ENCODE results near the gene RTN3. TPM values are rescaled to one million over a fixed set of nuclear protein-coding genes. Genes with fewer than 3 reads are reported as not detected.
"Not testable (repeated sequence)": the region's sequence is repeated elsewhere in the genome, so short reads cannot be mapped to it uniquely, and the experiment has no call there.

The RTN3 gene
- total and polyA plus RNA-seq, 4 donors = 147 to 805 (median 547) TPM

DNA sequence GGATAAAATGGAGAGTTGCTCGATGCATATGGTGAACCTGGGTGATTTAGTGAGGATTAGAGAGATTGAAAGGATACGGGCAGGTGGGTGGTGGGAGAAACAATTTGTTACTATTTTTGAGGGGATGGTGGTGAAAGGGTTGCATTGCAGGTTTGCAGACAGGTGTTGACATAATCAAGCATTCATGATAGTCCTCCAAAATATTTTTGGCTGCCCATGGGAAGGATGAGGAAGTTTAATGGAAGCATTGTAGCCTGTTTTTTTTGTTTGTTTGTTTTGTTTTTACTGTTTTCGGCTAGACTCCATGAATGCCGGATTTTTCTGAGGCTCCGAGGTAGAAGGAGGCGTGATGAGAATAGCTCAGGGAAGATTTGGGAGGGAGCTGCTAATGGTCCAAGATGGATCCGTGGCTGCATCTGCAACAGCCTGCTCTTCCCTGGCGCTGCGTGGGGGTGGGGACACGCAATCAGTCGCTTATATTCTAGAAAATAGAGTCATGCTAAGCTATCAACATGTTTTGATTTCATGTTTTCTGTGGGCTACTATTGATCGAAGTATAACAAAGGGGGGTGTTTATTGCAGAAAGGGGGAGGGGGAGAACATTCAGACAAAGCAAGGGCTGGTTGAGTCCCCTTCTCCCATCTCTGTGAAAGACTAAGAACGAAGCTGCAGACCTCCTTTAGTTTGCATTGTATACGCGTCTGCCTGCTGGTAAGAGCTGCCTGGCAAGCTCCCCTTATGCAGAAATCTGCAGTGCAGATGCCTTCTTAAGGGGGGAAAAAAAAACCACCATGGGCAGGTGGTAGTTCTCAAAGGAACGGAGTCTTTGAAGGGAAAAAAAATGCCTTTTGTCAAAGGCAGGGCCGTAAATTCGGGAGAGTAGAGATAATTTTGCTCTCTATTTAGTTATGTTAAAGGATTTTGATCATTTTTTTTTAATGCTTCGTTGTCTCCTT is 1.0 kb downstream of the RTN3 start:
- peaks cover 34% of the 10 kb centered on the region for H3K4me1 ChIP-seq (ENCODE audit: control insufficient read depth, insufficient read depth, low read length)
- peak overlapping the region; percentile 90 for H3K4me3 ChIP-seq (ENCODE audit: low read depth, low read length)
- H3K27me3 ChIP-seq (ENCODE audit: control insufficient read depth, insufficient read depth, low read length) = no peaks in the 10 kb centered on the region
- H3K27ac ChIP-seq (ENCODE audit: low read depth, low read length) = peak overlapping the region; percentile 95
- H3K9me3 ChIP-seq (ENCODE audit: control insufficient read depth, insufficient read depth, low read length) = no peaks in the 10 kb centered on the region
- WGBS (ENCODE audit: insufficient coverage) = 1% methylated on average over 14 of the region's 19 CpGs
- peak; percentile 38 to 90 (median 67) for DNase-seq (ENCODE audit: low read depth in 4 of 6, low spot score in 6 of 6)
- H3K36me3 ChIP-seq (ENCODE audit: control insufficient read depth, insufficient read depth, low read length) = peaks cover 4% of the 10 kb centered on the region

DNA sequence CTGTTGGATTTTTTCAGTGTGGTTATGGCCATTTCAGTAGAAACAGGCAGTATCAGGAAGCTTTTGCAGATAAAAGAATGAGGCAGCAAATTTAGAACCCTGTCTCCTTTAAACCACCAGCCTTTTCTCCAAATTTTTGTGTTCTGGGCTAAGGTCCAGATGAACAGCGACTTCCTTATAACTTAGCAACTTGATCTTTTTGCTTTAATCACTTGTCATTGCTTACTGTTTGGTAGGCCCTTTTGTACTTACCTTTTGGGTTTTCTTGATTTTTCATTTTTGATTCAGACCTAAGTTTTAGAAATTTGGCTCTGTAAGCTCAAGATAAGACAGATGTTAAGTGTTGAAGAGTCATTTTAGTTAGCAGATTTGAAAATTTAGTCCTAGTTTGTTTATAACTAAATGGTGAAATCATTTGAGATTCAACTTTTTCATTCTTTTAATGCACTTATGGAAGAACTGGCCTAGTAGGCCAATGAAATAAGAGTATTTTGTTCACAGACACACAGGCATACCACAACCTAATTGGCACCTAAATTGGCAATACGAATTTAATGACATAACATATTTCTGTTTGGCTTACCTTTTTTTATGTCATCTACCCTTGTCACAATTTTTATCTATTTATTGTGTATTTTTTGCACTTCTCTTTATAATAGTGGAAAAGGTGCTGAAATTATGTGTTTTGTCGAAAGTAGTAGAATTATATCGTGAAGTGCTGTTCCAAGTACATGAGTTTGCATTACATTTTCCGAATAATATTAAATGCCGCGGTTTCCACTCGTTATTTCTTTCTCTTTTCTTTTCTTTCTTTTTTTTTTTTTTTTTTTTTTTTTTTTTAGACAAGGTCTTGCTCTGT is 2.1 kb downstream of the RTN3 start:
- Histone ChIP-seq H3K4me3 (ENCODE audit: low read depth, low read length) (peak overlapping the region; percentile 90), H3K9me3 (ENCODE audit: control insufficient read depth, insufficient read depth, low read length) (no peaks in the 10 kb centered on the region), H3K36me3 (ENCODE audit: control insufficient read depth, insufficient read depth, low read length) (peaks cover 4% of the 10 kb centered on the region), H3K4me1 (ENCODE audit: control insufficient read depth, insufficient read depth, low read length) (peaks cover 34% of the 10 kb centered on the region), H3K27ac (ENCODE audit: low read depth, low read length) (peak overlapping the region; percentile 95), H3K27me3 (ENCODE audit: control insufficient read depth, insufficient read depth, low read length) (no peaks in the 10 kb centered on the region)
- WGBS (ENCODE audit: insufficient coverage) = 0% methylated on average over 1 of the region's 8 CpGs
- DNase-seq (ENCODE audit: low read depth in 4 of 6, low spot score in 6 of 6) = peak in 2 of 6 donors; percentile 59 to 70

- not testable (repeated sequence) for H3K27me3 ChIP-seq (ENCODE audit: control insufficient read depth, insufficient read depth, low read length); DNase-seq (ENCODE audit: low read depth in 4 of 6, low spot score in 6 of 6); H3K9me3 ChIP-seq (ENCODE audit: control insufficient read depth, insufficient read depth, low read length); H3K27ac ChIP-seq (ENCODE audit: low read depth, low read length); H3K4me3 ChIP-seq (ENCODE audit: low read depth, low read length); H3K36me3 ChIP-seq (ENCODE audit: control insufficient read depth, insufficient read depth, low read length)
- peaks cover 27% of the 10 kb centered on the region for H3K4me1 ChIP-seq (ENCODE audit: control insufficient read depth, insufficient read depth, low read length)
- 79% methylated on average over 3 of the region's 7 CpGs for WGBS (ENCODE audit: insufficient coverage)
These were observed 3.9 kb downstream of the RTN3 start for GRCh38 chr11:63685158-63685721.

GRCh38 chr11:63686926-63687325 is 5.6 kb downstream of the RTN3 start:
- Histone ChIP-seq H3K9me3 (ENCODE audit: control insufficient read depth, insufficient read depth, low read length) (no peaks in the 10 kb centered on the region), H3K27ac (ENCODE audit: low read depth, low read length) (no peak overlapping the region), H3K4me3 (ENCODE audit: low read depth, low read length) (no peak overlapping the region), H3K36me3 (ENCODE audit: control insufficient read depth, insufficient read depth, low read length) (peaks cover 5% of the 10 kb centered on the region), H3K27me3 (ENCODE audit: control insufficient read depth, insufficient read depth, low read length) (no peaks in the 10 kb centered on the region), H3K4me1 (ENCODE audit: control insufficient read depth, insufficient read depth, low read length) (peaks cover 19% of the 10 kb centered on the region)
- 20% methylated on average over 1 of the region's 2 CpGs for WGBS (ENCODE audit: insufficient coverage)
- DNase-seq (ENCODE audit: low read depth in 4 of 6, low spot score in 6 of 6) = no peak

DNA sequence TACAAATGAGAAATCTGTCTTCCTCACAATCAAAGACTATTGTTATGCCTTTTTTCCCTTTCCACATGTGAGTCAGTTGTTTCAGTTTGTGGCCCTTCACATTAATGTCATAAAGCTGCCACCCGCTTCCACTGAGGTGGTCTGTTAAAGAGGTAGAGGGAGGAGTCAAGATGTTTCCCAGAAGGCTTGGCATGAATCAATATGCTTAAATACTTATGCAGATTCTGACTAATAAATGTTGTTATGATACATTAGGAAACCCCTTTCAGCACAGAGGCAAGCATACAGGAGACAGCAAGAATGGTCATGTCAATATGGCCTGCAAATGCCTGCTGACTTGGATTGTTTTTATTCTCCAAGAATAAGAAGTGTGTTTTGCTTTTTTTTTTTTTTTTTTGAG is 6.5 kb downstream of the RTN3 start:
- Histone ChIP-seq H3K4me1 (ENCODE audit: control insufficient read depth, insufficient read depth, low read length) (peaks cover 19% of the 10 kb centered on the region), H3K36me3 (ENCODE audit: control insufficient read depth, insufficient read depth, low read length) (peaks cover 6% of the 10 kb centered on the region), H3K9me3 (ENCODE audit: control insufficient read depth, insufficient read depth, low read length) (no peaks in the 10 kb centered on the region), H3K4me3 (ENCODE audit: low read depth, low read length) (no peak overlapping the region), H3K27ac (ENCODE audit: low read depth, low read length) (no peak overlapping the region), H3K27me3 (ENCODE audit: control insufficient read depth, insufficient read depth, low read length) (no peaks in the 10 kb centered on the region)
- WGBS (ENCODE audit: insufficient coverage) = no CpG with 5 or more reads among the region's 1 CpG
- no peak for DNase-seq (ENCODE audit: low read depth in 4 of 6, low spot score in 6 of 6)

- no peak for DNase-seq (ENCODE audit: low read depth in 4 of 6, low spot score in 6 of 6)
- WGBS (ENCODE audit: insufficient coverage) = 100% methylated on average over 5 of the region's 7 CpGs
- Histone ChIP-seq H3K27me3 (ENCODE audit: control insufficient read depth, insufficient read depth, low read length) (no peaks in the 10 kb centered on the region), H3K9me3 (ENCODE audit: control insufficient read depth, insufficient read depth, low read length) (no peaks in the 10 kb centered on the region), H3K36me3 (ENCODE audit: control insufficient read depth, insufficient read depth, low read length) (peaks cover 16% of the 10 kb centered on the region), H3K27ac (ENCODE audit: low read depth, low read length) (no peak overlapping the region), H3K4me1 (ENCODE audit: control insufficient read depth, insufficient read depth, low read length) (peaks cover 10% of the 10 kb centered on the region), H3K4me3 (ENCODE audit: low read depth, low read length) (no peak overlapping the region)
These were observed 13.3 kb downstream of the RTN3 start for GRCh38 chr11:63694596-63694995.

- H3K4me3 ChIP-seq (ENCODE audit: low read depth, low read length) = no peak overlapping the region
- DNase-seq (ENCODE audit: low read depth in 4 of 6, low spot score in 6 of 6) = peak in 2 of 6 donors; percentile 12 to 31
- no peak overlapping the region for H3K27ac ChIP-seq (ENCODE audit: low read depth, low read length)
These were observed 17.9 kb downstream of the RTN3 start for GRCh38 chr11:63698976-63699733.

DNA sequence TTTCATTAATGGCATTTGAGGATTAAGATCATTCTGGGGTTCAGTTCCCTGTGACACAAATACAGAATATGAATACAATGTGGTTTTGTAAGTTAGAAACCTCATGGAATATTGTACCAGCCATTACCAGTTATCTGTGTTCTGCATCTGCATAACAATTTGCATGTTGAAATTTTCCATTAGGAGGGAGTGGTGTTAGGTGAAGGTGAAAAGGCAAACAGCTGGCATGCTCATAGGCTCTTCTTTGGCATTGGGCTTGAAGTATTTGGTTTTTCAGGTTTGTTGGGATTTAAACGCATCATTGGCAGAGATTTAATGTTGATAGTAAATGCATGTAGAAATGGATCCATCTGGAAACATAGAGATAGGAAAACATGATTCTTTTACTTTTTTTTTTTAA is 18.6 kb downstream of the RTN3 start:
- H3K4me3 ChIP-seq (ENCODE audit: low read depth, low read length) = no peak overlapping the region
- no CpG with 5 or more reads among the region's 1 CpG for WGBS (ENCODE audit: insufficient coverage)
- peaks cover 10% of the 10 kb centered on the region for H3K4me1 ChIP-seq (ENCODE audit: control insufficient read depth, insufficient read depth, low read length)
- no peak overlapping the region for H3K27ac ChIP-seq (ENCODE audit: low read depth, low read length)
- H3K36me3 ChIP-seq (ENCODE audit: control insufficient read depth, insufficient read depth, low read length) = peaks cover 14% of the 10 kb centered on the region
- no peaks in the 10 kb centered on the region for H3K9me3 ChIP-seq (ENCODE audit: control insufficient read depth, insufficient read depth, low read length)
- no peak for DNase-seq (ENCODE audit: low read depth in 4 of 6, low spot score in 6 of 6)
- no peaks in the 10 kb centered on the region for H3K27me3 ChIP-seq (ENCODE audit: control insufficient read depth, insufficient read depth, low read length)

More at GRCh38 chr11:63698976-63699733, 17.9 kb downstream of the RTN3 start:
- Histone ChIP-seq H3K9me3 (ENCODE audit: control insufficient read depth, insufficient read depth, low read length) (no peaks in the 10 kb centered on the region), H3K36me3 (ENCODE audit: control insufficient read depth, insufficient read depth, low read length) (peaks cover 18% of the 10 kb centered on the region), H3K4me1 (ENCODE audit: control insufficient read depth, insufficient read depth, low read length) (peaks cover 10% of the 10 kb centered on the region), H3K27me3 (ENCODE audit: control insufficient read depth, insufficient read depth, low read length) (no peaks in the 10 kb centered on the region)
- WGBS (ENCODE audit: insufficient coverage) = 57% methylated on average over 9 of the region's 11 CpGs

DNA sequence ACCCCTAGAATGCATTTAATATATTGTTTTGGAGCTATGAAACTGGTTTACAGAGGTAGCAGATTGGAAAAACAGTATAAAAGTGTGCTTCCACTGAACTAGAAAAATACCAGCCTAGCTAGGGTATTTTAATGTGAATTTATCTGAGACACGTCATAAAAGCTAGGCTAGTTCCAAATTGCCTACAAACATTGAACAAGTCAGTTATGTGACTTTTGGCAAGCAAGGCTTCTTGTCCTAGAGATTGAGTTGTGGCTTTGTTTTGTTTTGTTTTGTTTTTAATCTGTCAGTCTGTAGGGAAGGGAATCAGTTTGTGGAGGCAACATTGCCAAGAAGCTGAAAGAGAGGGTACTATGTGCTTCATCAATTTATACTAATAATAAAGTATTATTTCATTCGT is 24.2 kb downstream of the RTN3 start:
- Histone ChIP-seq H3K4me3 (ENCODE audit: low read depth, low read length) (no peak overlapping the region), H3K27me3 (ENCODE audit: control insufficient read depth, insufficient read depth, low read length) (no peaks in the 10 kb centered on the region), H3K9me3 (ENCODE audit: control insufficient read depth, insufficient read depth, low read length) (no peaks in the 10 kb centered on the region), H3K27ac (ENCODE audit: low read depth, low read length) (no peak overlapping the region), H3K36me3 (ENCODE audit: control insufficient read depth, insufficient read depth, low read length) (peaks cover 5% of the 10 kb centered on the region), H3K4me1 (ENCODE audit: control insufficient read depth, insufficient read depth, low read length) (peaks cover 5% of the 10 kb centered on the region)
- no peak for DNase-seq (ENCODE audit: low read depth in 4 of 6, low spot score in 6 of 6)
- no CpG with 5 or more reads among the region's 2 CpGs for WGBS (ENCODE audit: insufficient coverage)

Data from spinal cord (tissue), 10 donors.